GM21367 (cell line): ENCODE results near the gene SCRT2.
A peak's percentile ranks its signal among the peaks of the same experiment; 100 is the strongest.
"Not testable (repeated sequence)": the region's sequence is repeated elsewhere in the genome, so short reads cannot be mapped to it uniquely, and the experiment has no call there.

Experiments used
- ATAC-seq: cut with Tn5 transposase; IDR thresholded peaks from one replicate; pipeline ENCODE4 v1.9.1; 2021; ENCODE audit not compliant: unreplicated experiment

Gene SCRT2

DNA sequence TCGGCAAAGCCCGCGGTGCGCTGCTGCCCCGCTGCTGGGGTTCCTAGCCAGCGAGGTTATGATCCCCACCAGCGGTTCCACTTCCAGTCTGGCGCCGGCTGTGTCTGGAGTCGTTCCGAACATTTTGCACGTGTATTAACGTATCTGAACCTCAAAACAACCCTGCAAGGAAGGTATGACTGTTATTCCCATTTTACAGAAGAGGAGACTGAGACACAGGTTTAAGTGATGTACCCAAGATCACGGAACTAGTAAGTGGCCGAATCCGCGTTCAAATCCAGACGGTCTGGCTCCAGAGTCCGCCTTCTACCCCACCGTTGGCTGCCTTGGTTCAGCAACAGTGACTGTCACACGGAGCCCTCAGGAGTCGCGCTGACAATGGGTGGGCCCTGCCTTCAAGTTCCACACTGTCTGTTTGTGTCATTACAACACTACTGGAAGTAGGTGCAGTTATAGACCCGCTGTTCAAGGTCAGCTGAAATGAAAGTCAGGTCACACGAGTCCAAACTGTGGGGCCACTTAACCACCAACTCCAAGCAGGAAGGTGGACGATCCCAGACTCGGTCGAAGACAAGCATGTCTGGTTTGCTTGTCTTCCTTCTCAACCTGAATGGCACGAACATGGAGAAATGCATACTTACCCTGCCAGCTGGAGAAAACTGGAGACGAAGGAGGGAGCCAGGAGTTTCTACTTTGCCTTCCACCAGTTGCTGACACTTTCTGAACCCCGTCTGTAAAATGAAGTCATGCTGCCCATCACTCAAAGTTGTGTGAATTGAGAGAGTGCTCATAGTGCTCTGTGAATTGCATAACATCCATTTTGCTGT lies 21.8 kb downstream of the SCRT2 start:
- ATAC-seq, result no peak

DNA sequence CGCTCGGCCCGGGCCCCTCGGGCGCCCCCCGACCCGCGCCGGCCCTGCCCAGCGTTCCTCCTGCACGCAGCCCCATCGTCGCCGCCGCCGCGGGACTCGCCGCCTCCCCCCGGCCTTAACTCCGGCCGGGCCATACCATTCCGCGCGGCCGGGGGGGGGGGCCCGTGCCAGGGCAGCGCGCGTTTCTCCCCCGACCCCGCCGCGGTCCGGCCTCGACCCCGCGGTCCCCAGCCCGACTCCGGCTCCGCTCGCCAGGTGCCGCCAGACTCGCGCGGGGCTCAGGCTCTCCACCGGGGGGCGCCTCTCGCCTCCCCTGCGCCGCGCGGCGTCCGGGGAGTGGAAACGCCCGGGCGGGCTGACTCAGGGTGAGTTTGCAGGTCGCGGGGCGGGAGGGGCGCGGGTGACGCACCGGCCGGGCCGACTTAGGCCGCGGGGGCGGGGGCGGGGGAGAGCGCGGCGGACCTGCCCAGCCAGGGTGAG lies 22.5 kb downstream of the SCRT2 start, which contains the start of gene SRXN1:
TSS of gene SRXN1 (minus strand) at position 91 of the 480 bp plus-strand sequence. CDS start at position 76, 15 bp downstream.
- ATAC-seq, result peak; percentile 85

DNA sequence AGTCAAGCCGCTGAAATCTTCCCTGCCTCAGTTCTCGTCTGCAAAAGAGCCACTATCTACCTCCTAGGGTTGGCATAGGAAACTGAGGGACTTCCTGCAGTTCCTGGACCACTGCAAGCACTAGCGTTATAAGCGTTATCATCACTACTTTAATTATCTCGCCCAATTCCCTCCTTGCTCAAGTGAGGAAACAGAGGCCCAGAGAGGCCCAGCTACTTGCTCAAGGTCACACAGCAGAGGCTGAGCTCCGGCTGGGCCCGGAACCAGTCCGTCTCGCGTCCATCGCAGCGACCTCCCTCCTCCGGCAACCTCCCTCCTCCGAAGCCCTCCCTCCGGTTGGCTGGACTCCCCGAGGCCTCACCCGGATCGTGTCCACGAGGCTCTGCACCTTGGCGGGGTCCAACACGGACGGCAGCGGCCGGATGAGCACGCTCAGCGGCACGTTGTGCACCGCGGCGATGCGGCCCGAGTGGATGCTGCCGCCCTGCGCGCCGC lies 22.9 kb downstream of the SCRT2 start:
- ATAC-seq, result no peak

DNA sequence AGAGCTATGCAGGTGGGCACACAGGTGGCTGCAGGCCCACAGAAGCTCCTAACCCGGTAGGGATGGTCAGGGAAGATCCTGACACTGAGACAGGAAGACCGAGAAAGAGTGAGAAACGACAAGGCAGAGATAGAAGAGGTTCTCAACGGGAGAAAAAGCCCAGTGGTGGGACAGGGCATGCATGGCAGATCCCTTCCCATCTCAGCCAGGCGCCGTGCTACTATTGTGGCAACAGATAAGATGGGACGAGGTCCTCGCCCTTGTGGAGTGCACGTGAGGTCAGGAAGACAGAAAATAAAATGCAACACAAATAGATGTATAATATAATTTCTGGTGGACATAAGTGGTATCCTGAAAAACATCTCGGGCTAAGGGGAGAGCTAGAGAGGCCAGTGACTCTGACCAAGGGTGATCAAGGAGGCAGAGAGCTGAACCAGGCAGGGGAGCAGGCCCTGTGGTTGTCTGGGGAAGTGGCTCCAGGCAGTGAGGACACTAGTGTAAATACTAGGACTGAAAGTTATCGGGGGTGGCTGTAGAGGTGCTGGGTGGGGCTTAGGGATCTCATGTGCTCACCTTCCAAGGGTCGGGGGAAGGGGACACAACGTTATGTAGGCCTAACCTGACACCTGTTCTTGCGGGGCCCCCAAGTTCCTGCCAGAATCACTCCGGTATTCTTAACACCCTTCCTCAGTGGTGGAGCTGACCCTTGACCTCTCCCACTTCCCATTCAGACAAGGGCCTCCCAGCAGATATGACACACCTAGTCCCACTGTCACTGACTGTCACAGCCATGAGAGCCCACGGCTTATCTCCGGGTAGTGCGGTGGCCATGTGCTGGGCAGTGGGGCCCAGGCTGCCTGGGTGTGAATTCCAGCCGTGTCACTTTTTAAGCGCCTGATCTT lies 23.6 kb downstream of the SCRT2 start:
- ATAC-seq, result no peak

DNA sequence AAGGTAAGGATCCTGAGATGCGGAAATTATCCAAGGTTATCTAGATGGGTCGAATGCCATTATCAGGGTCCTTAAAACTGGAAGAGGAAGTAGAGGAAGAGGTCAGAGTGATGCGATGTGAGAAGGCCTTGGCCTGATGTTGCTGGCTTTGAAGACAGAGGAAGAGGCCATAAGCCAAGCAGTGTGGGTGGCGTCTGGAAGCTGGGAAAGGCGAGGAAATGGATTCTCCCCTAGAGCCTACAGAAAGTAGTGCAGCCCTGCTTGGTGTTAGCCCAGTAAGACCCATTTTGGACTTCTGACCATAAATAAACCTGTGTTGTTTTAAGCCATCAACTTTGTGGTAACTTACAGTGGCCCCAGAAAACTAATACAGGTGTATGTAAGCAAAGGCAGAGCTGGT lies 24.6 kb downstream of the SCRT2 start:
- no peak for ATAC-seq

DNA sequence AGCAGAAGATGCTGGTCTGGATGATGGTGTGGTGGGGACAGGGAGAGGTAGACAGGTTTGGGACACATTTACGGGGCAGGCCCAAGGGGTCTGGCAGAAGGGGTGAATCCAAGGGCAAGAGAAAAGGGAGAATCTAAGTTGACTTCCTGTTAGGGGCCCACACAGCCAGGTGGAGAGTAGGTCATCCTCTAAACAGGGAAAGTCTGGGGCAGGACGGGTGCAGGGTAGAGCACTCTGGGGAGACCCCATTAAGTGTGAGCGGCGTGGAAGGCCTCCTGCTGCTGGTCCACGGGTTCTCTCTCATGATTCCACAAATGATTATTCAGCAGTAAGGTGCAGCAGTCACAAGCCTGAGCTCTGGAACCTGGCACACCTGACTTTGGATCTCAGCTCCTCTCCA lies 25.3 kb downstream of the SCRT2 start:
- ATAC-seq, result no peak

DNA sequence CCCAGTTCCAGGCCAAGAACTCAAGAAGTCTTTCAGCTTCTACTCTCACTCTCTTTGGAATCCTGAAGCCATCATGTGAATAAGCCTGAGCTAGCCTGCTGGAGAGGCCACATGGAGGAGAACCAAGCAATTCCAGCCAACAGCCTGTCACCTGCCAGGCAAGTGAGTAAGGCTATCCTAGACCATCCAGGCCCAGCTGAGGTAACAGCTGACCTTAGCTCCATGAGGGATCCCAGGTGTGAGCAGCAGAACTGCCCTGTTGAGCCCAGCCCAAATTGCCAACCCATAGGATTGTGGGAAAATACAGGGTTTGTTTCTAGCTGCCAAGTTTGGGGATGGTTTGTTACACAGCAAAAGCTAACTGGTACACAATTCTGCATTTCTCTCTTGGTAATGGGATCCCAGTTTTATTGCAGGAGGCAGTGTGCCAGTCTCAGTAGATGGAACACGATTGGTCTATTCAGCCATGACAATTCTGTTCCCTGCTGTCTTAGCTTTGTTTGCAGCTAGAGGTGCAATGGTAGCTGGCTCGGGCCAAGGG lies 28.1 kb downstream of the SCRT2 start:
- no peak for ATAC-seq

DNA sequence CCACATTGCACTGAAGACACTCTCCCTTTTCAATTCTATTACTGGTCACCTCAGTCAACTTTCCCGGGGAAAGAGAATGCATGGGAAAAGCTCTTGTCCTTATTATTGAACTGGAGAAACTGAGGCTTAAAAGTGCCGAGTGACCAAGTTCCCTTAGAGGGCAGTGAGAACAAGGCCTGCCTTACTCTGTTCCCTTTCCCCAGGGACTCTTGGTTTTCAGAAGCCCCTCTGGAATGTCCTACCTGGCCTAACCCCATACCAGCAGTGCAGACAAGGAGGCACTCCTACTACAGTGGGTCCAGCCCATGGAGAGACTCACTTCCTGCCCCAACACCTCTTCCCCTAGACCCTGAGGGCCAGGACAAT lies 28.8 kb downstream of the SCRT2 start:
- ATAC-seq, result no peak

DNA sequence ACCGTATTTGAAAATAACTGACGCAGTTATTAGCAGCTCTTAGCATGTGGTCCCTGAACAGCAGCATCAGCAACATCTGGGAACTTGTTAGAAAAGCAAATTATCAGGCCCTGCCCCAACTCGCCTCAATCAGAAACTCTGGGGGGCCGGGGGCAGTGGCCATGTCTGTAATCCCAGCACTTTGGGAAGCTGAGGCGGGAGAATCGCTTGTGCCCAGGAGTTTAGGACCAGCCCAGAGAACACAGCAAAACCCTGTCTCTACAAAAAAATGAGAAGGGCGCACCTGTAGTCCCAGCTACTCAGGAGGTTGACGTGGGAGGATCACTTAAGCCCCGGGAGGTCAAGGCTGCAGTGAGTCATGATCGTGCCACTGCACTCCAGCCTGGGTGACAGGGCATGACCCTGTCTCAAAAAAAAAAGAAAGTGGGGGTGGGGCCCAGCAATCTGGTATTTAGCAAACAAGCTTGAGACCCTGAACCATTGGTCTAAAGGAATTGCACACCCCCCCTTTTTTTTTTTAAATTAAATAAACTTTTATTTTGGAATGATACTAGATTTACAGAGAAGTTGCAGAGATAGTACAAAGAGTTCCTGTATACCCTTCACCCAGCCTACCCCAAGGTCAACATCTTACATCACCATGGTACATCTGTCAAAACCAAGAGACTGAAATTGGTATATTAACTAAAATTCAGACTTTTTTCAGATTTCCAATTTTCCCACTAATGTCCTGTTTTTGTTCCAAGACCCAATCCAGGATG lies 29.3 kb downstream of the SCRT2 start:
- ATAC-seq, result no peak

DNA sequence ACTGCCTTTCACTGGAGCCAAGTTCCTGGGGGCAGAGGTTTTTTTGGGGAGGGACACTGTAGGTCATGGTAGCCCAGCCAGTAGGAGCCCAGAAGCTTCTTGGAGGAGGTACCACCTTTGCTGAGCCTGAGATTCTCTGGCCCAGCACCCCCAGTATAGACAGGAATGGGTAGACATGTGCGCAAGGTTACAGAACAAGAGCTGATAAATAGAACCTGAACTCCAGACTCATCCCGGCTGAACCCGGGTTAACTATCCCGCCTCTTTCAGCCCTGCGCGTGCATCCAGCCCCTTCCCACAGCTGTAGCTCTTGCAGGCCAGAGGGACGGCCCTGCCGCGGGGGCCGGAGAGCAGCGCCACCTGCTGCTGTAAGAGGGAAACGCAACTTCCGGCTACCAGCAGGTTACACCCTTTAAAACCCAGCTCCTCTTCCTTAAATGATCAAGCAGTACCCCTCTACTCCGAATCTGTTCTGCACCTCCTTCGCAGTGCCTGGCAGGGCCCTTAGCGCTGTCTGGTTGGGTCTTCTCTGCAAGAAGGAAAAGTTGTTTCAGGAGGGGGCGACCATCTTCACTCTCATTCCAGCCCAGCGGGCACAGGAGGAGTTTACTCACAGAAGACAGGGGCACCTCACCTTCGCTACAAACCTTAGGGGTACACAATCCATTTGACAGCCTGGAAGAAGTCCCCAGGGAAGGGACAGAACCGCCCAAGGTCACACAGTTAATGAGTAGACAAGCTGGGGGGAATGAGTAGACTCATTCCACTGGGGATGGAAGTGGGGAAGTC lies 30.1 kb downstream of the SCRT2 start:
- ATAC-seq, result peak; percentile 57

DNA sequence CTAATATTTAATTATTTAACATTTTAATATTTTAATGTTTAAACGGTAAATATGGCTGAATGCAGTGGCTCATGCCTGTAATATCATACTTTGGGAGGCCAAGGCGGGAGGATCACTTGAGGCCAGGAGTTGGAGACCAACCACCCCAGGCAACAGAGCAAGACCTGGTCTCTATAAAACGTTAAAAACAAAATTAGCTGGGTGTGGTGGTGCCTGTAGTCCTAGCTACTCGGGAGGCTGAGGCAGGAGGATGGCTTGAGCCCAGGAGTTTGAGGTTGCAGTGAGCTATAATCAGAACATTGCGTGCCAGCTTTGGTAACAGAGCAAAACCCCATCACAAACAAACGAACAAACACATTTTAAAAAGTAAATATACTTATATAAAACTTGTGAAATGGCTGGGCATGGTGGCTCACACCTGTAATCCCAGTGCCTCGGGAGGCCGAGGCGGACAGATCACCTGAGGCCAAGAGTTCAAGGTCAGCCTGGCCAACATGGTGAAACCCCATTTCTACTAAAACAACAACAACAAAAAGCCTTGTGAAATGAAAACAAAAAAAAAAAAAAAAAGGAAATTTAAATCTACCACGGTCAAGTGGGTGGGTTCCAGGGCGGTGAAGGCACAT lies 30.8 kb downstream of the SCRT2 start:
- no peak for ATAC-seq

DNA sequence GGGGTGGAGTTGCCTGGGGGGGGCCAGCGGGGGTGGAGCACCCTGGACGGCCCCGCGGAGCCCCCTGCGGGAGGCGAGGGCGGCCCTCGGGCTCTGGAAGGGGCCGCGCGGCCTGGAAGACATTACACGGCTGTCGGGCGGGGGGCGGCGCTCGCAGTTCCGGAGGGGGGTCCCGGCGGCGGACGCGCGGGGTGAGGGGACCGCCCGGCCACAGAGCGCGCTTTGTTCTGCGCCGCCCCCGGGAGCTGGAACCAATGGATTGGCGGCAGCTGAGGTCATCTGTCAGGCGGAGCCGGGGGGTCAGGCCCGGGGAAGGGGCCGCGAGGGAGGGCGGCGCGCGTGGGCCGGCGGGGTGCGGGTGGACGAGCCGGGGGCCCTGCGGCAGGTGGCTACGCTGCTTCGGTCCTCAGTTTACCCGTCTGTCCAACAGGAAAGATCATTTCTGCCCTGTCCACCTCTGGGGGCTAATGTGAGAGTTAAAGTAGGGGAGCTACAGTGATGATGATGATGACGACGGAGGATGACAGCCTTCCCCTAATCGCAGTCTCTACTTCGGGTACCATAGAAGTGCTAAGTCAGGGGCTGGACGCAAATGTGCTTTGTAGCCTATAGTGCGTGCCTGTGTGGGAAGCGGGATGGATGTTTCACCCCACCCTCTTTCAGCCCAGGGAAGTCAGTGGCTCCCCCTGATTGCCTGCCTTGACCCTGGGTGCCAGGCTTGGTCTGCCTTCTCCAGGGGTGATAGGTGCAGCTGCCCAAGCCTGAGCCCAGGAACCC lies 33.0 kb downstream of the SCRT2 start:
- ATAC-seq, result no peak

DNA sequence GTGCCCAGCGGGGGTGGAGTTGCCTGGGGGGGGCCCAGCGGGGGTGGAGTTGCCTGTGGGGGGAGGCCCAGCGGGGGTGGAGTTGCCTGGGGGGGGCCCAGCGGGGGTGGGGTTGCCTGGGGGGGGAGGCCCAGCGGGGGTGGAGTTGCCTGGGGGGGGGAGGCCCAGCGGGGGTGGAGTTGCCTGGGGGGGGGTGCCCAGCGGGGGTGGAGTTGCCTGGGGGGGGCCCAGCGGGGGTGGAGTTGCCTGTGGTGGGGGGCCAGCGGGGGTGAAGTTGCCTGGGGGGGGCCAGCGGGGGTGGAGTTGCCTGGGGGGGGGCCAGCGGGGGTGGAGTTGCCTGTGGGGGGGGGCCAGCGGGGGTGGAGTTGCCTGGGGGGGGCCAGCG lies 33.6 kb downstream of the SCRT2 start:
- ATAC-seq, result not testable (repeated sequence)

DNA sequence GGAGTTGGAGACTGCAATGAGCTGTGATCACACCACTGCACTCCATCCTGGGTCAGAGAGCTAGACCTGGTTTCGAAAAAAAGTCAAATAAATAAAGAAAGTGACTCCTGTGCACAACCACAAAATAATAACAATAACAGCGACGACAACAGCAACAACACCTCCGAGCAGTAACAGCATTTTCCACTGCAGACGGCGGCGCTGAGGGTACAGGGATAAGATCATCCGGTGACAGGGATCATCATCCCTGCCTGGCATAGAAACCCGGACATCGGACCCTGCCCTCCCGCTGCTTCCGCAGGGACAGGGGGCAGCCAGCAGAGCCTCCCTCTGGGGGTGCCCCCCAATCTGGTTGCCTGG lies 34.1 kb downstream of the SCRT2 start:
- ATAC-seq, result no peak

DNA sequence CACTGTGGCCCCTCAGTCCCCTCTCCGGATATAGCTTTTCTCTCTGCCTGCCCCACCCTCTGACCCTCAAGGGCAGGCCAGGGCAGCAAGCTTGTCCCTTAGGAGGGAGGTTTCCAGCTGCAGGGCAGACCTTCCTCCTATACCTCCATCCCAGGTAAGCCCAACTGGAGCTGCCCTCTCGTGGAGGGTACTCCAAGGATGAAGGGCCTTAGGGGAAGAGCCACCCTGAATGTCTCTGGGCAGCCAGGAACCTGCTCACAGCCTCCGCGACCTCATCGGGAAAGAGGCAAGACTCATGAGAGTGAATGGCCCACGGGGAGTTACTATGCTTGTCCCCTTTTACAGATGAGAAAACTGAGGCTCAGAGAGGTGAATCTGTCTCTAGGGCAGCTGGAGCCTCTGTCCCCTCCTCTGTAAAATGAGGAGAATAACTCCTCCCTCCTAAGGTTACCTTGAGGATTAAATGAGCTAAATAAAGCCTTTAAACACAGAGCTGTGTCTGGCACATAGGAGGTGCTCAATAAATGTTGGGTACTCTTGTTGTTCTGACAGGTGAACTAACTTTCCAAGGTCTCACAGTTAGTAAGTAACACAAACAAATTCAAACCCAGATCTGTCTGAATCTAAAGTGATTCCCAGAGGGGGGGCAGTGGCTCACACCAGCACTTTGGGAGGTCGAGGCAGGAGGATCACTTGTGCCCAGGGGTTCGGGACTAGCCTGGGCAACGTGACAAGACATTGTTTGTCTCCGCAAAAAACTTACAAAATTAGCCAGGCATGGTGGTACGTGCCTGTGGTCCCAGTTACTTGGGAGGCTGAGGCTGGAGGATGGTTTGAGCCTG lies 34.7 kb downstream of the SCRT2 start:
- ATAC-seq, result no peak

DNA sequence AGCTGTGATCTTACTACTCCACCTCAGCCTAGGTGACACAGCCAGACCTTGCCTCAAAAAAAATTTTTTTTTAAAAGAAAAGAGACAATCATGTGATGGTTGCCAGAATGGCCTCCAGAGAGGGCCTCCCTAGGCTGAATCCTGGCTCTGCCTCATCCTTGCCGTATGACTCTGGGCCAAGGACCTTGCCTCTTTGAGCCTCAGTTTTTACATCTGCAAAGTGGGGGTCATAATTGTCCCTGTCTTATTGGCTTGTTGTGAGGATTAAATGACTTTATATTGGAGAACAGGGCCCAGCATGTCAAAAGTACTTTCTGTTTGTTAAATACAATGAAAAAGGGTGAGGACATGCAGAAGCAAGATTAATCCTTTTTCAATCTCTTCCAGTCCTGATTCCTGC lies 37.0 kb downstream of the SCRT2 start:
- ATAC-seq, result no peak

DNA sequence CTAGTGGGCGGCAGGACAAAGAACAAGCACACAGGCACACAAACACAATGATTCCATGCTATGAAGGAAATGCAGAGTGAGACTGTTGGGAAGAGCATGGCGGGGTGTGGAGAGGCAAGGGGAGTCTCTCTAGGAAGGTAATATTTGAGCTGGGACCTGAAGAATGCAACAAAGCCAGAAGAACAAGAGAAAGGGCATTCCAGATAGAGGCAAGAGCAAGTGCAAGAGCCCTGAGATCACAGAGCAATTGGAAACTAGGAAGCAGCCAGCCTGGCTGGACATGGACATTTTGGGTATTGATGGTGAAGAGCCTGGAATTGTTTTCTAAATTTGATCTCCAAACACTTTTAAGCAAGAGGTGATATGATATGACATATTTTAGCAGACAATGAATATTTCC lies 38.0 kb downstream of the SCRT2 start:
- no peak for ATAC-seq

DNA sequence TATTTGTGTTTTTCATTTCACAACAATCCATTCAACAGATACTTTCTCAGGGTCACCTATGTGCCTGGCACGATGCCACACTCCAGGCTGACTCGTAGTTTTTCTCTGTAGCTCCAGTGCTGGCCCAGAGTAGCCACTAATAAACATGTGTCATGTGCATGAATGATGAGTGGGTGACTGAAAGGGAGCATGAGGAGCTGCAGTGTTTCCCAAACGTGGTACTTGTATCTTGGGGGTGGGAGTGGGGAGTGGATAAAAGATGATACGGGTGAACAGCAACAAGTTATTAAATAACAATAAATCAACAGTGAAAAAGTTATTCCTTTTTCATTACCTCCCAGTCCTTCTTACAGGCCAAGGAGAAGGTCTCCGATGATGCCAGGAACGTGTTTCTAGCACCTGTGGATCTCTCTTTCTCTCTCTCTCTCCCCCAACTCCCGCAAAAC lies 39.7 kb downstream of the SCRT2 start:
- no peak for ATAC-seq
